ENCODE measurements around the gene SPATA32. TPM values are rescaled to one million over a fixed set of nuclear protein-coding genes. Genes with fewer than 3 reads are reported as not detected.
A peak's percentile ranks its signal among the peaks of the same experiment; 100 is the strongest.
"Not testable (repeated sequence)": the region's sequence is repeated elsewhere in the genome, so short reads cannot be mapped to it uniquely, and the experiment has no call there.

The SPATA32 gene
- polyA plus RNA-seq, 2 of the 4 experiments (the other 2 are of a cell fraction), result 0.05 to 0.21 TPM

GRCh38 chr17:45305530-45306087, 43.7 kb upstream of the SPATA32 start:
- H3K4me3 ChIP-seq, result no peak overlapping the region
- peak in 1 of 2 experiments; percentile 17; a peak in 3 of 6 replicates for ATAC-seq
- 80% methylated on average over 3 of the region's 3 CpGs for WGBS (ENCODE audit: missing lambda C conversion rate)
- DNase-seq (ENCODE audit: low read depth in 1 of 2, low spot score in 1 of 2), result no peak
- H3K4me1 ChIP-seq, result peaks cover 89% of the 10 kb centered on the region
- H3K9me3 ChIP-seq, result no peaks in the 10 kb centered on the region
- H3K27ac ChIP-seq, result peak overlapping the region; percentile 77 to 92
- TF ChIP-seq JUNB (IDR thresholded peaks at IDR 0.05), result no peak
- TF ChIP-seq FOSL2 (IDR thresholded peaks at IDR 0.05), result no peak
- 0 out of 2 replicates have a peak, but pooled peaks have one; percentile 33 for TF ChIP-seq FOSL2 (CRISPR knock-in tag; IDR thresholded peaks at IDR 0.05)
- ChIA-PET CTCF (interaction anchor here (0.6 to 39.8 kb wide), 17 partner anchors 11 to 170 kb away, joined by 3 to 640 read pairs (median 7); partner anchors contain the start of genes ACBD4 and MAP3K14), POLR2A (interaction anchor here (0.6 to 3.2 kb wide), 3 partner anchors 11 to 1592 kb away, joined by 3 to 28 read pairs (median 5); partner anchors contain the start of gene MAP3K14)
- peak; percentile 49 for FAIRE-seq
- peak overlapping the region; percentile 72 for H3K4me2 ChIP-seq

GRCh38 chr17:45302649-45303173, 40.8 kb upstream of the SPATA32 start:
- TF ChIP-seq TFCP2L1 (CRISPR knock-in tag; IDR thresholded peaks at IDR 0.05), result peak; percentile 37; the same call in 1 of the 2 replicates
- no peak for TF ChIP-seq ESRRA (IDR thresholded peaks at IDR 0.05; ENCODE audit: borderline replicate concordance, low read length)
- TF ChIP-seq MAFK (IDR thresholded peaks at IDR 0.05; ENCODE audit: partially characterized antibody), result no peak
- Histone ChIP-seq H3K4me3 (no peak overlapping the region), H3K9me3 (no peaks in the 10 kb centered on the region), H3K4me1 (peaks cover 91% of the 10 kb centered on the region), H3K27ac (peak overlapping the region; percentile 22 to 67; a peak in 4 of 6 replicates), H3K4me2 (peak overlapping the region; percentile 12; the same call in 1 of the 3 replicates)
- FAIRE-seq (no peak), ATAC-seq (no peak), DNase-seq (ENCODE audit: low read depth in 1 of 2, low spot score in 1 of 2) (no peak)
- CTCF ChIA-PET, result interaction anchor here (0.6 to 39.8 kb wide), 6 partner anchors 9 to 123 kb away, joined by 3 to 640 read pairs (median 7); no protein-coding TSS in a partner anchor
- 89% methylated on average over 10 of the region's 10 CpGs for WGBS (ENCODE audit: missing lambda C conversion rate)
- POLR2A ChIA-PET, result interaction anchor here (0.6 to 1.8 kb wide), 2 partner anchors 14 to 765 kb away, joined by 4 to 9 read pairs; partner anchors contain the start of gene MAP3K14

GRCh38 chr17:45302220-45302619, 40.3 kb upstream of the SPATA32 start:
- not testable (repeated sequence) for DNase-seq (ENCODE audit: low read depth in 1 of 2, low spot score in 1 of 2); H3K4me2 ChIP-seq; ATAC-seq; FAIRE-seq; H3K9me3 ChIP-seq; H3K4me3 ChIP-seq
- WGBS (ENCODE audit: missing lambda C conversion rate), result 86% methylated on average over 9 of the region's 9 CpGs
- Histone ChIP-seq H3K27ac (peak overlapping the region in 1 of 2 experiments; percentile 67; a peak in 2 of 6 replicates), H3K4me1 (peaks cover 91% of the 10 kb centered on the region)
- POLR2A ChIA-PET, result interaction anchor here (0.7 to 1.8 kb wide), 3 partner anchors 15 to 80 kb away, joined by 3 to 9 read pairs (median 7); partner anchors contain the start of gene MAP3K14
- CTCF ChIA-PET, result interaction anchor here (1.1 to 39.8 kb wide), 5 partner anchors 9 to 123 kb away, joined by 3 to 640 read pairs (median 7); no protein-coding TSS in a partner anchor

- DNase-seq (ENCODE audit: low read depth in 1 of 2, low spot score in 1 of 2) (no peak), FAIRE-seq (no peak), ATAC-seq (no peak)
- peak overlapping the region in 1 of 2 experiments; percentile 67; a peak in 3 of 6 replicates for H3K27ac ChIP-seq
- TF ChIP-seq HOXA7 (CRISPR knock-in tag; IDR thresholded peaks at IDR 0.05), result peak; percentile 20; the same call in 1 of the 2 replicates
- TF ChIP-seq GATA3 (IDR thresholded peaks at IDR 0.05; ENCODE audit: borderline replicate concordance), result no peak
- TF ChIP-seq, protein P1, sequence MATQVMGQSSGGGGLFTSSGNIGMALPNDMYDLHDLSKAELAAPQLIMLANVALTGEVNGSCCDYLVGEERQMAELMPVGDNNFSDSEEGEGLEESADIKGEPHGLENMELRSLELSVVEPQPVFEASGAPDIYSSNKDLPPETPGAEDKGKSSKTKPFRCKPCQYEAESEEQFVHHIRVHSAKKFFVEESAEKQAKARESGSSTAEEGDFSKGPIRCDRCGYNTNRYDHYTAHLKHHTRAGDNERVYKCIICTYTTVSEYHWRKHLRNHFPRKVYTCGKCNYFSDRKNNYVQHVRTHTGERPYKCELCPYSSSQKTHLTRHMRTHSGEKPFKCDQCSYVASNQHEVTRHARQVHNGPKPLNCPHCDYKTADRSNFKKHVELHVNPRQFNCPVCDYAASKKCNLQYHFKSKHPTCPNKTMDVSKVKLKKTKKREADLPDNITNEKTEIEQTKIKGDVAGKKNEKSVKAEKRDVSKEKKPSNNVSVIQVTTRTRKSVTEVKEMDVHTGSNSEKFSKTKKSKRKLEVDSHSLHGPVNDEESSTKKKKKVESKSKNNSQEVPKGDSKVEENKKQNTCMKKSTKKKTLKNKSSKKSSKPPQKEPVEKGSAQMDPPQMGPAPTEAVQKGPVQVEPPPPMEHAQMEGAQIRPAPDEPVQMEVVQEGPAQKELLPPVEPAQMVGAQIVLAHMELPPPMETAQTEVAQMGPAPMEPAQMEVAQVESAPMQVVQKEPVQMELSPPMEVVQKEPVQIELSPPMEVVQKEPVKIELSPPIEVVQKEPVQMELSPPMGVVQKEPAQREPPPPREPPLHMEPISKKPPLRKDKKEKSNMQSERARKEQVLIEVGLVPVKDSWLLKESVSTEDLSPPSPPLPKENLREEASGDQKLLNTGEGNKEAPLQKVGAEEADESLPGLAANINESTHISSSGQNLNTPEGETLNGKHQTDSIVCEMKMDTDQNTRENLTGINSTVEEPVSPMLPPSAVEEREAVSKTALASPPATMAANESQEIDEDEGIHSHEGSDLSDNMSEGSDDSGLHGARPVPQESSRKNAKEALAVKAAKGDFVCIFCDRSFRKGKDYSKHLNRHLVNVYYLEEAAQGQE (IDR thresholded peaks at IDR 0.05), result no peak
- TF ChIP-seq ZC3H11A (IDR thresholded peaks at IDR 0.05), result no peak
- no peak for TF ChIP-seq USF2 (IDR thresholded peaks at IDR 0.05)
- no peak for TF ChIP-seq NR3C1 (IDR thresholded peaks at IDR 0.05)
- TF ChIP-seq TFCP2L1 (CRISPR knock-in tag; IDR thresholded peaks at IDR 0.05), result no peak
- TF ChIP-seq NPAS2 (CRISPR knock-in tag; IDR thresholded peaks at IDR 0.05; ENCODE audit: borderline replicate concordance), result no peak
- POLR2A ChIA-PET, result interaction anchor here (0.7 to 1.8 kb wide), 3 partner anchors 15 to 80 kb away, joined by 3 to 9 read pairs (median 7); partner anchors contain the start of gene MAP3K14
- no peaks in the 10 kb centered on the region for H3K9me3 ChIP-seq
- 95% methylated on average over 4 of the region's 4 CpGs for WGBS (ENCODE audit: missing lambda C conversion rate)
- H3K4me1 ChIP-seq, result peaks cover 91% of the 10 kb centered on the region
- no peak overlapping the region for H3K4me3 ChIP-seq
- no peak overlapping the region for H3K4me2 ChIP-seq
- CTCF ChIA-PET, result interaction anchor here (1.1 to 39.8 kb wide), 3 partner anchors 25 to 89 kb away, joined by 3 to 640 read pairs (median 7); no protein-coding TSS in a partner anchor
Observed at GRCh38 chr17:45301674-45302073, 39.8 kb upstream of the SPATA32 start.
